HUES64 (cell line): ENCODE results near the gene PTPRN2.

Experiments used
- H3K27ac ChIP-seq: 2 replicates; pipeline ENCODE4 v1.7.0; 2013; ENCODE audit warnings: low read depth, low read length, inconsistent platforms
- H3K27me3 ChIP-seq: 2 replicates; pipeline ENCODE4 v1.6.1; 2013; ENCODE audit warnings: mild to moderate bottlenecking, low read length; ENCODE audit not compliant: insufficient read depth
- H3K36me3 ChIP-seq: 2 replicates; pipeline ENCODE4 v1.6.1; 2013; ENCODE audit warnings: mild to moderate bottlenecking, low read length; ENCODE audit not compliant: insufficient read depth
- H3K4me1 ChIP-seq: 2 replicates; pipeline ENCODE4 v1.6.1; 2013; ENCODE audit warnings: mild to moderate bottlenecking, low read length, moderate library complexity; ENCODE audit not compliant: insufficient read depth
- H3K4me3 ChIP-seq: 2 replicates; pipeline ENCODE4 v1.5.1; 2013; ENCODE audit warnings: mild to moderate bottlenecking, low read length, moderate library complexity
- H3K9ac ChIP-seq: 2 replicates; pipeline ENCODE4 v1.6.1; 2013; ENCODE audit warnings: mild to moderate bottlenecking, low read depth, low read length
- H3K9me3 ChIP-seq: 2 replicates; pipeline ENCODE4 v1.6.1; 2013; ENCODE audit warnings: low read depth, low read length; ENCODE audit not compliant: insufficient read depth
- WGBS: fragments of 150-250, 120-280 bp; methylation state at CpG from one replicate; pipeline ENCODE4 v1.1.7; 2013; ENCODE audit warnings: missing lambda C conversion rate; 5-methylcytosine and 5-hydroxymethylcytosine counted together

Gene PTPRN2

DNA sequence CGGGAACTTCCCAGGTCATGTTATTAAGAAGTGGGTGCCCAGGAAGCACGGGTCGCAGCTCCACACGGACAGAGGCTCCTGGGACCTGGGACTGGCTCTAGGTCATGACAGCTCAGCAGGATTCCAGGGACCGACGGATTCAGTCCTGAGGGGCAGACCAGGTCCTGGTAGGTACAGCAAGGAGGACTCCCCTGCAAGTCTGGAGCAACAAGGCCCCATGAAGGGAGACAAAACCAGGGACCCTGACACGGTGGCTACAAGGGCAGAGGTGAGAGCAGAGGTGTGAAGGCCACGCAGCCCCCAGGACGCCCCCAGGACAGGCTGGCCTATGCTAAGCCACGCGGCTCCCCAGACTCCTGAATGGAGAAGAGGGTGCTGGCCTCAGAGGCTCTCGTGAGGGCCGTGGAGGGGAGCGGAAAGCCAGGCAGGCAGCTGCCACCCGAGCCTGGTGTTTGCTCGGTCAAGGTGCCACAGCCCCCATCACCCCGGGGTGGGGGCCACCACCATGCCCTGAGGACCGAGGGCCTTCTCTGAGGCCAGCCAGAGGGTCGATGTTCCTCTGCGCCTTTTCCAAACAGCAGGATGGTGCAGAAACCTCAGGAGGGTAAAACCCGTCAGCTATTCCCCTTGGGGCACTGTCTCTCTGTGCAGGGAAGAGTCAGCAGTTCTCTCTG, 348.9 kb downstream of the PTPRN2 start:
- no peaks in the 10 kb centered on the region for H3K36me3 ChIP-seq
- no peak overlapping the region for H3K4me3 ChIP-seq
- H3K9me3 ChIP-seq: peaks cover 86% of the 10 kb centered on the region
- H3K27ac ChIP-seq: no peak overlapping the region
- no peaks in the 10 kb centered on the region for H3K27me3 ChIP-seq
- H3K4me1 ChIP-seq: no peaks in the 10 kb centered on the region
- WGBS: 83% methylated on average over 21 of the region's 21 CpGs
- no peak overlapping the region for H3K9ac ChIP-seq

DNA sequence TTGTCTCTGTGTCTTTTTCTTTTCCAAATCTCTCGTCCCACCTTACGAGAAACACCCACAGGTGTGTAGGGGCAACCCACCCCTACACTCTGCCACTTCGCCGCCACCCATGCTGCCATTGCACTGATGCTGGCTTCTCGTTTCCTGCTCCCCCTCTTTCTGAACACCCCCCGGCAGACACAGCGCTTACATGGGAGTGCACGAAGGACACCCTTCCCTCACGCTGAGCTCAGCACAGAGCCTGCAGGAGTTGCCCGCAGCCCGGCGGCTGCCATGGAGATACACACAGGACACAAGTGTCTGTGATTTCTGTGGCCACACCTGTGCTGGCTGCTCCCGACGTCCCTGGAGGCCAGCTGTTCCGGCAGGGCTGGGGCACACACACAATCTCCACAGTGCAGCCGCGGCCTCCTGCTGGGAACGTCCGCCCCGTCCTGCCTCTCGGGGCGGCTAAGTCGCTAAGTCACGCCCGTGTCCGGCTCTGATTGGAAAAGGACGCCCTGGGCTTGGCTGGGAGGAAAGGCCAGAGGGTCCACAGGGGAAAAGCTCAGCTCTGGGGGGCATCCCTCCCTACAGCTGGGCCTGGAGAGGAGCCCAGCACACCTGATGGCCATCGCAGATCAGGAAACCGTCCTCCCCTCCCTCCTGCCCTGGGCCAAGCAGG, 349.8 kb downstream of the PTPRN2 start:
- Histone ChIP-seq H3K27me3 (no peaks in the 10 kb centered on the region), H3K9me3 (peaks cover 86% of the 10 kb centered on the region), H3K9ac (no peak overlapping the region), H3K36me3 (no peaks in the 10 kb centered on the region), H3K4me3 (no peak overlapping the region), H3K4me1 (no peaks in the 10 kb centered on the region), H3K27ac (no peak overlapping the region)
- WGBS: 92% methylated on average over 29 of the region's 29 CpGs

DNA sequence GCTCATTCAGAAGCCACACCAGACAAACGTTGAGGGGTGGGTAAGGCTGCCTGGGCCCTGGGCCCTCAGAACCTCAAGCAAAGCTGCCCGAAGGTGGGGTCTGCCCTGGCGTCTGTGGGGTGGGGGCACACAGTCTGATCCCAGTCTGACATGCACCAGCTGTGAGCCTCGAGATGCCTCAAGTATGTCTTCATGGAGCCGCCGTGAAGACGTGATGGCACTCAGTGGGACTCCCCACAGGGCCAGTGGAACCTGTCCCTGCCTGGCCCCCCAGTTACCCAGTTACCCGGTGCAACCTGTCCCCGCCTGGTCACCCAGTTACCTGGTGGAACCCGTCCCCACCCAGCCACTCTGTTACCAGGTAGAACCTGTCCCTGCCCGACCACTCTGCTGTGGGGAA, 351.2 kb downstream of the PTPRN2 start:
- Histone ChIP-seq H3K9ac (no peak overlapping the region), H3K27ac (no peak overlapping the region), H3K4me3 (no peak overlapping the region), H3K36me3 (no peaks in the 10 kb centered on the region), H3K27me3 (no peaks in the 10 kb centered on the region), H3K9me3 (peaks cover 86% of the 10 kb centered on the region), H3K4me1 (no peaks in the 10 kb centered on the region)
- WGBS: 86% methylated on average over 11 of the region's 11 CpGs

DNA sequence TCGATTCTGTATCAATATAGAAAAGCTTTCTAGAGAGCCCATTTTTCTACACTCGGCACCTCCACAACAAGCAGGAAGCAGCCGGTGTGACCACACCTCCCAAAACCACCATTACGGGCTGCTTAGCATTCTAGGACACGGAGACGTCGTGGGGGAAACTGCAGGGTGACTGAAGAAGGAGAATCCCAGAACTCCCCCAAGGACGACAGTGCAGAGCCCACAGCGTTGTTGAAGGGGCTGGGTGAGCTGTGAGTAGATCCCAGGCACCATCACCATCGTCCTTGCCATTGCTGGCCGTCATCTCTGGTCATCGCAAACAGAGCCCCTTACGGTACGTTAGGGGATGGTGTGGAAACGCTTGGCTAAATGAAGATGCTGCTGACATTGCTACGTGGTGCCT, 351.8 kb downstream of the PTPRN2 start:
- Histone ChIP-seq H3K9ac (no peak overlapping the region), H3K36me3 (no peaks in the 10 kb centered on the region), H3K27me3 (no peaks in the 10 kb centered on the region), H3K27ac (no peak overlapping the region), H3K4me1 (no peaks in the 10 kb centered on the region), H3K9me3 (peaks cover 89% of the 10 kb centered on the region), H3K4me3 (no peak overlapping the region)
- 76% methylated on average over 16 of the region's 16 CpGs for WGBS

DNA sequence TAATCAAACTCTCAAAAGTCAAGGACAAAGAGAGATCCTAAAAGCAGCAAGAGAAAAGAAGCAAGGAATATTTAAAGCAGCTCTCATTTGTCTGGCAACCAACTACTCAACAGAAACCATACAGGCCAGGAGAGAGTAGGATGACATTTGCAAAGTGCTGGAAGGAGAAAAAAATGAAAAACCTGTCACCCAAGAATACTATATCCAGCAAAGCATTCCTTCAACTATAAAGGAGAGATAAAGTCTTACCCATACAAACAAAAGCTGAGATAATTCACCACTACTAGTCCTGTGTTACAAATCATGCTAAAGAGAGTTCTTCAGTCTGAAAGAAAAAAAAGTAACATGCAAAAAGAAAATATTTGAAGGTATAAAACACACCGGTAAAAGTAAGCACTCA, 357.7 kb downstream of the PTPRN2 start:
- Histone ChIP-seq H3K27me3 (no peaks in the 10 kb centered on the region), H3K4me3 (no peak overlapping the region), H3K4me1 (no peaks in the 10 kb centered on the region), H3K9ac (no peak overlapping the region), H3K9me3 (peaks cover 97% of the 10 kb centered on the region), H3K36me3 (no peaks in the 10 kb centered on the region), H3K27ac (no peak overlapping the region)
- WGBS: no CpG with 5 or more reads among the region's 1 CpG

DNA sequence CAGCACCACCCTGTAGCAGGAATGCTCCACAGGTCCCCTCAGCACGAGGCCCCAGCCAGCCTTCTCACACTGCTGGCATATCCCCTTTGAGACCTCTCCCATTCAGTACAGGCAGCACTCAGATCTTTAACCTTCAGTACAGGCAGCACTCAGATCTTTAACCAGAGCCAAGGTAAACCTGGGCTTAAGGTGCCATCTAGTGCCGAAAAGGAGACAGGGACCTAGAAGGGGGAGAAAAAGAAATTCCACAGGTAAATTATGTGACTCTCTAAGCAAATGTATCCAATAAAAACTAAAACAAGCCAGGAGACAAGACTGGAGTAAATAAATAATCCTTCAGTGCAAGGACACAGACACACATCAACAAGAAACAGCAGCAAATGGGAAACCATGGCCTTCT, 358.6 kb downstream of the PTPRN2 start:
- no peak overlapping the region for H3K27ac ChIP-seq
- 51% methylated on average over 2 of the region's 2 CpGs for WGBS
- H3K4me3 ChIP-seq: no peak overlapping the region
- H3K9ac ChIP-seq: no peak overlapping the region
- H3K9me3 ChIP-seq: peaks cover 100% of the 10 kb centered on the region
- no peaks in the 10 kb centered on the region for H3K4me1 ChIP-seq
- H3K27me3 ChIP-seq: no peaks in the 10 kb centered on the region
- no peaks in the 10 kb centered on the region for H3K36me3 ChIP-seq

DNA sequence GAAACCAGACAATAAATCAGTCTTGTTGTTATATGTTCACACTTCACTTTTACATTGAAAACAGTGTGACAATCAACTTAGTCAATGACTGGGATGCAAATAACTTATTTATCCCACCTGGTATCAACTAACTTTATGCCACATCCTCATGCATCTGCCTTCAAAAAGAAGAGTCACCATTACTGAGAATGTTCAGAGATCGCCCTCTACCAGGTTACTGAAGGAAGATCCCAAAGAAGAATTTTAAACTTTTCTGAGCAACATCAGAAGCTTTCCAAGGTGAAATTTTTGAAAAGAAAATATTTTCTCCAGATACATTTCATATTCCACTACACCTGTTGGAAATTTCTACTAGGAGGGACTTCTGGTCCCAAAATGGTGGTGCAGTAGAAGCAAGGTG, 359.5 kb downstream of the PTPRN2 start:
- 74% methylated on average over 1 of the region's 1 CpG for WGBS
- Histone ChIP-seq H3K4me1 (no peaks in the 10 kb centered on the region), H3K27me3 (no peaks in the 10 kb centered on the region), H3K4me3 (no peak overlapping the region), H3K27ac (no peak overlapping the region), H3K9me3 (peaks cover 99% of the 10 kb centered on the region), H3K9ac (no peak overlapping the region), H3K36me3 (no peaks in the 10 kb centered on the region)

DNA sequence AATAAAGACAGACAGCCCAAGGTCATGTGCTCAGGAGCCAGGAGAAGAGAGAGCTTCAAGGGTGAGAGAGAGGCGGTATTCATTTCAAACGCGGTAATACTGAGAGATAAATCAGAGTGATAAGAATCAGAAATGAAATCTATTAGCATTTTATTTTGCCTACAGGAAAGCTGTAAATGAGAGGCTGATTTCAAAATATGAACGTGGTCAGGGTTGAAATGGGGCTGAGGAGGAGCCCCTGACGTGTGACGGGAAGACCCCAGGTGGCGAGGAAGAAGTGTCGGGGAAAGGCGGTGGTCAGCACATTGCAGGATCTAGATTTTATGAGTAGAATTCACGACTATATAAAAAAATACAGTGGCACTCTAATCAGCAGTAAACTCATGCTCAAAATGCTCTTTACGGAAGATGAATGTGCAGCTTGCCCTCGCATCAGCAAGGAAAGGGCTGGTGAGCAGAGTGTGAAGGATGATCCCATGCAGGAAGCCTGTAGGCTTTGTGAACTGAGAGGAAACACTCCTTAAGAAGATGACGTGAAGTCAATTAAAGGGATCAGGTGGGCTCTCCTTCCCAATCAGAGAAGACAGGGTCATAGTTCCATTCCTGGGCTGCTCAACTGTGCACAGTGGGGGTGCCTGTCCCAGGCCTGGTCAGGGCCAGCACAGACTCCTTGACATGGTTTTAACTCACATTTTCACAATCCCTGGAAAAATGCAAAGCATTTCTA, 360.2 kb downstream of the PTPRN2 start:
- Histone ChIP-seq H3K4me3 (no peak overlapping the region), H3K27me3 (no peaks in the 10 kb centered on the region), H3K9me3 (peaks cover 99% of the 10 kb centered on the region), H3K9ac (no peak overlapping the region), H3K4me1 (no peaks in the 10 kb centered on the region), H3K27ac (no peak overlapping the region), H3K36me3 (no peaks in the 10 kb centered on the region)
- WGBS: 77% methylated on average over 13 of the region's 13 CpGs

DNA sequence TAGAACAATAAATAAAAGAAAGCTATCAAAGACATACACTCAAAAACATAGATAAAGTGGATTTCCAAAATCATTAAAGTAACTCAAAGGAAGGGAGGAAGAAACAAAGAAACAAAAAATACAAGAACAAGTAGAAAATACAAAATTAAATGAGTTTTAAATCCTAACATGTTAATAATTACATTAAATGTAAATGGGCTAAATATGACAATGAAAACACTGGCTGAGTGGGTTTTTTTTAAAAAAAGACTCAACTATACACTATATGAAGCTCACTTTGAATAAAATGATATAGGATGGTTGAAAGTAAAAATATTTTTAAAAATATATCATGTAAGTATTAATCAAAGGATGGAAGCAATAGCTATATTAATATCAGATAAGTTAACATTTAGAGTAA, 371.4 kb downstream of the PTPRN2 start:
- Histone ChIP-seq H3K9ac (no peak overlapping the region), H3K4me3 (no peak overlapping the region), H3K9me3 (peaks cover 100% of the 10 kb centered on the region), H3K36me3 (no peaks in the 10 kb centered on the region), H3K4me1 (no peaks in the 10 kb centered on the region), H3K27ac (no peak overlapping the region), H3K27me3 (no peaks in the 10 kb centered on the region)

DNA sequence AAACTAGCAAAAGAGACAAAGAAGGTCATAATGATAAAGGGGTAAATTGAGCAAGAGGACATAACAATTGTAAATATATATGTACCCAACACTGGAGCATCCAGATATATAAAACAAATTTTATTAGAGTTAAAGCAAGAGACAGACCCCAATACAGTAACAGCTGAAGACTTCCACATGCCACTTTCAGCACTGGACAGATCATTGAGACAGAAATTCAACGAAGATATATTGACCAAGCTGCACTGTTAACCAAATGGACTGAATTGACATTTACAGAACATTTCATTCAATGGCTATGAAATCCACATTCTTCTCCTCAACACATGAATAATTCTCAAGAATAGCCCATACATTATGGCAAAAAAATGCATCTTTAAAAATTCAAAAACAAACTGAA, 378.2 kb downstream of the PTPRN2 start:
- Histone ChIP-seq H3K36me3 (no peaks in the 10 kb centered on the region), H3K27ac (no peak overlapping the region), H3K4me1 (no peaks in the 10 kb centered on the region), H3K9ac (no peak overlapping the region), H3K9me3 (peaks cover 88% of the 10 kb centered on the region), H3K4me3 (no peak overlapping the region), H3K27me3 (no peaks in the 10 kb centered on the region)
- WGBS: 59% methylated on average over 1 of the region's 1 CpG

DNA sequence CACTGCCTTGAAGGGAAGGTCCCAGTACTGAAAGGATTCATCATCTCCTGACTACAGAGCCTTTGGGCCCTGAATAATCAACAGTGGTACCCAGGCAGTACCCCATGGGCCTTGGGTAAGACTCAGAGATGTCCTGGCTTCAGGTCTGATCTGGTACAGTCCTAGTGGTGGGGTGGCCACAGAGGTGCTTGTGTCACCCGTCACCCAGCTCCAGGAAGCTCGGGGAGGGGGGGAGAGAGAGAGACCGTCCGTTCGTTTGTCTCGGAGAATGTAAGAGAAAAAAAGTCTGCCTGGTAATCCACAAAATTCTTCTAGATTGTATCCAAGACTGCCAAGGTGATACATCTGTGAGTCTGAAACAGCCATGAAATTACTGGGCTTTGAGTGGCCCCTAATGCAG, 381.3 kb downstream of the PTPRN2 start:
- Histone ChIP-seq H3K4me3 (no peak overlapping the region), H3K9ac (no peak overlapping the region), H3K9me3 (peaks cover 82% of the 10 kb centered on the region), H3K4me1 (no peaks in the 10 kb centered on the region), H3K36me3 (no peaks in the 10 kb centered on the region), H3K27me3 (no peaks in the 10 kb centered on the region), H3K27ac (no peak overlapping the region)
- 96% methylated on average over 6 of the region's 6 CpGs for WGBS
